ENCODE data around the gene EMC10. TPM values are rescaled to one million over a fixed set of nuclear protein-coding genes. Genes with fewer than 3 reads are reported as not detected.
"Not testable (repeated sequence)": the region's sequence is repeated elsewhere in the genome, so short reads cannot be mapped to it uniquely, and the experiment has no call there.

Gene EMC10
- polyA plus RNA-seq, 1 experiment = 45.4 TPM

DNA sequence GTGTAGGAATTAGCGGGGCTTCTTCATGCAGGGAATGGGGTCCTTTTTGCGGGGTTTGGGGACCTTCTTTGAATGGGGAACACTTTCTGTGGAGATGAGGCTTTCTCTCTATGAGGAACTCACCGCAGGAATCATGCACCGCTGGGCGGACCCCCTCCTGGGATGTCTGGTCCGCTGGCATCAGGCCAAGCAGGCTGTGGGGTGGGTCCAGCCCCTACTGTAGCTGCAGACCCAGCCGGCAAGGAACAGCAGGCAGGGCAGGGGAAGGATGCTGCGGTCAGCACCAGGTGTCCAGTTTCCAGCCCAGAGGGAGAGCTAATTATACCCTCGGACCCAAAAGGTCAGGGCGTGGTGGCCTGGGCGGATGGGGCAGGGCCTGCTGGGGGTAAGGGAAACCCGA lies 41.8 kb upstream of the EMC10 start:
- no peak for TF ChIP-seq CTCF (IDR thresholded peaks at IDR 0.05; ENCODE audit: low read depth, low read length)
- no peak for DNase-seq (ENCODE audit: low read depth, low spot score)
- POLR2A ChIA-PET = no interaction called here
- no peak overlapping the region for H3K27ac ChIP-seq (ENCODE audit: low read depth, low read length)
- H3K27me3 ChIP-seq (ENCODE audit: control insufficient read depth, insufficient read depth, low read length) = peaks cover 24% of the 10 kb centered on the region
- H3K9me3 ChIP-seq (ENCODE audit: control insufficient read depth, insufficient read depth, low read length) = no peaks in the 10 kb centered on the region; the same call in 1 of the 2 replicates
- no peak overlapping the region for H3K4me3 ChIP-seq (ENCODE audit: low read depth, low read length)
- CTCF ChIA-PET = no interaction called here

DNA sequence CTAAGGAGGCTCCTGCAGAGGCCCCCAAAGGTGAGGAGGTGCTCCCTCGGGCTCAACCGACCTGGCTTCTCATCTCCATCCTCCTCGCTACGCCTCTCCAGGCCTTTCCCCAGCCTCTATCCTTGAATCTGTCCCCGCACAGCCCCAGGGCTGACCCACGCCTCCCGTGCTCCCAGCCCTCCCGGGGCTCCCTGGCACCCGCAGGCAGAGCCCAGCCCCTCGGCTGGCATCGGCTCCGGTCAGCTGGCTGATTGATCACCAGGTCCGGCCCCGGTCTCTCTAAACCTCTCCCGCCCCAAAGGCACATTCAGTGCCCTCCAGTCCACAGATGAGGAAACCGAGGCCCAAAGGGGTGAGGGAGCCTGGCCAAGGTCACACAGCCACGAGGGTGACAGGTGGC lies 41.1 kb upstream of the EMC10 start:
- H3K27me3 ChIP-seq (ENCODE audit: control insufficient read depth, insufficient read depth, low read length) = peaks cover 19% of the 10 kb centered on the region
- POLR2A ChIA-PET = no interaction called here
- TF ChIP-seq CTCF (IDR thresholded peaks at IDR 0.05; ENCODE audit: low read depth, low read length) = no peak
- no peaks in the 10 kb centered on the region; the same call in 1 of the 2 replicates for H3K9me3 ChIP-seq (ENCODE audit: control insufficient read depth, insufficient read depth, low read length)
- H3K27ac ChIP-seq (ENCODE audit: low read depth, low read length) = no peak overlapping the region
- no peak for DNase-seq (ENCODE audit: low read depth, low spot score)
- no peak overlapping the region for H3K4me3 ChIP-seq (ENCODE audit: low read depth, low read length)
- CTCF ChIA-PET = no interaction called here

- H3K27me3 ChIP-seq (ENCODE audit: control insufficient read depth, insufficient read depth, low read length) = peaks cover 17% of the 10 kb centered on the region
- H3K27ac ChIP-seq (ENCODE audit: low read depth, low read length) = no peak overlapping the region
- POLR2A ChIA-PET = no interaction called here
- DNase-seq (ENCODE audit: low read depth, low spot score) = no peak
- H3K9me3 ChIP-seq (ENCODE audit: control insufficient read depth, insufficient read depth, low read length) = no peaks in the 10 kb centered on the region; the same call in 1 of the 2 replicates
- no peak for TF ChIP-seq CTCF (IDR thresholded peaks at IDR 0.05; ENCODE audit: low read depth, low read length)
- no peak overlapping the region for H3K4me3 ChIP-seq (ENCODE audit: low read depth, low read length)
- CTCF ChIA-PET = no interaction called here
These were observed 40.7 kb upstream of the EMC10 start for GRCh38 chr19:50435627-50436026.

DNA sequence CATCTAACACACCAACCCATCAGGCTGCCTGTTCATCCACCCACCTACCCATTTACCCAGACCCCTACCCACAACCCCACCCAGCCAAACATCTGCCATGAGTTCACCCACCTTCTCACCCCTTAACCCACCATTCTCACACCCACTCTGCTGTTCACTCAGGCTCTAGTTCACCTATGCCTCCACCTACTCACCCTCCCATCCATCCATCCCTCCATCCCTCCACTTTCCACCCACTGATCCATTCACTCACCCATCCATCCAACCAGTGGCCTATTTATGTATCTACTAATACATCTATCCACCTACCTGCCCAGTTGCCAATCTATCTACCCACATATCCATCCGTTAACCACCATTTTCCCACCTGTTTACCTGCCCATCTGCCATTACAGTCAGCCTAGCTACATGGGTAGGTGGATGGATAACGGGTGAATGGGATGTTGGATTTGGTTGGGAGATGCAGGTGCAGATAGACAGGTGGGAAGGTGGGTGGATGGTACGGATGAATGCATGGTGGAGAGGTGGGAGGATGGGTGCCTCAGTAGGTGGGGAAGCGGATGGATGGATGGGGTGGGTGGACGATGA lies 38.4 kb upstream of the EMC10 start:
- POLR2A ChIA-PET = no interaction called here
- no peak overlapping the region for H3K27ac ChIP-seq (ENCODE audit: low read depth, low read length)
- no peak for DNase-seq (ENCODE audit: low read depth, low spot score)
- CTCF ChIA-PET = no interaction called here
- no peak for TF ChIP-seq CTCF (IDR thresholded peaks at IDR 0.05; ENCODE audit: low read depth, low read length)
- H3K4me3 ChIP-seq (ENCODE audit: low read depth, low read length) = no peak overlapping the region
- peaks cover 2% of the 10 kb centered on the region for H3K27me3 ChIP-seq (ENCODE audit: control insufficient read depth, insufficient read depth, low read length)
- H3K9me3 ChIP-seq (ENCODE audit: control insufficient read depth, insufficient read depth, low read length) = no peaks in the 10 kb centered on the region; the same call in 1 of the 2 replicates

- H3K4me3 ChIP-seq (ENCODE audit: low read depth, low read length); DNase-seq (ENCODE audit: low read depth, low spot score); H3K9me3 ChIP-seq (ENCODE audit: control insufficient read depth, insufficient read depth, low read length); POLR2A ChIA-PET; CTCF ChIA-PET; H3K27me3 ChIP-seq (ENCODE audit: control insufficient read depth, insufficient read depth, low read length); H3K27ac ChIP-seq (ENCODE audit: low read depth, low read length): not testable (repeated sequence)
These were observed 37.2 kb upstream of the EMC10 start for GRCh38 chr19:50439130-50439529.

- no peak overlapping the region for H3K27ac ChIP-seq (ENCODE audit: low read depth, low read length)
- ChIA-PET POLR2A (no interaction called here), CTCF (no interaction called here)
- H3K27me3 ChIP-seq (ENCODE audit: control insufficient read depth, insufficient read depth, low read length) = peaks cover 2% of the 10 kb centered on the region
- H3K4me3 ChIP-seq (ENCODE audit: low read depth, low read length) = no peak overlapping the region
- no peaks in the 10 kb centered on the region; the same call in 1 of the 2 replicates for H3K9me3 ChIP-seq (ENCODE audit: control insufficient read depth, insufficient read depth, low read length)
- TF ChIP-seq CTCF (IDR thresholded peaks at IDR 0.05; ENCODE audit: low read depth, low read length) = no peak
- no peak for DNase-seq (ENCODE audit: low read depth, low spot score)
These were observed 32.2 kb upstream of the EMC10 start for GRCh38 chr19:50444059-50444458.
